GM12878 (cell line): ENCODE data around the gene IPMK. TPM values are rescaled to one million over a fixed set of nuclear protein-coding genes. Genes with fewer than 3 reads are reported as not detected.

Experiments
- ATAC-seq: fragments of 200-7000 bp; cut with Tn5 transposase; 3 replicates; pipeline ENCODE4 v1.9.1; 2020; ENCODE audit warnings: mild to moderate bottlenecking, moderate library complexity
- BruUV-seq: library from RNA; stranded (reverse); fragments of 400-500 nt; replicated peaks from 2 replicates; lab custom pipeline; 2021; lab: Mats Ljungman, UMichigan
- CTCF ChIA-PET: fragments of 300-600 bp; sonication (Branson Sonifier 250); formaldehyde crosslinking; extraction: SDS; loops from one replicate; lab custom pipeline; 2021; ENCODE audit warnings: inconsistent platforms; lab: Yijun Ruan, JAX
- POLR2A ChIA-PET: fragments of 350-600 bp; formaldehyde crosslinking; extraction: SDS; loops from one replicate; lab custom pipeline; 2021; ENCODE audit warnings: inconsistent platforms; lab: Charles Lee
- RAD21 ChIA-PET: fragments of 300-600 bp; sonication (Branson Sonifier 250); formaldehyde crosslinking; loops from one replicate; lab custom pipeline; 2023; ENCODE audit warnings: antibody characterized with exemption; ENCODE audit not compliant: unreplicated experiment; lab: Charles Lee
- SMC1A ChIA-PET: fragments of 300-600 bp; sonication (Branson Sonifier 250); formaldehyde crosslinking; loops from one replicate; lab custom pipeline; 2023; ENCODE audit not compliant: unreplicated experiment, uncharacterized antibody; lab: Charles Lee
- DNase-seq: peaks from one replicate; pipeline ENCODE4 v3.0.0-alpha.2; 2011; ENCODE audit warnings: low read depth, low spot score
- FAIRE-seq: peaks from 3 replicates; lab custom pipeline; 2011; peaks lifted over from hg19 to GRCh38; lab: Jason Lieb, UNC
- H2AFZ ChIP-seq: 2 replicates; pipeline ENCODE4 v1.6.0; 2011; ENCODE audit warnings: low read depth, low read length, control low read depth; ENCODE audit not compliant: control insufficient read depth
- H3K27ac ChIP-seq: 2 replicates; pipeline ENCODE4 v1.5.1; 2011; ENCODE audit warnings: control low read depth; ENCODE audit not compliant: control insufficient read depth, insufficient read depth
- H3K27me3 ChIP-seq, 2 experiments: replicated peaks in 1 of 2; 2 replicates each; pipeline versions ENCODE4 v1.6.0 to v1.6.1; 2011; ENCODE audit warnings: low read length in 1 of 2; ENCODE audit not compliant: control insufficient read depth in 2 of 2, insufficient read depth in 2 of 2
- H3K36me3 ChIP-seq, 2 experiments: 2 replicates each; pipeline ENCODE4 v1.5.1; 2011; ENCODE audit warnings: low read length in 1 of 2; ENCODE audit not compliant: control insufficient read depth in 2 of 2, insufficient read depth in 2 of 2
- H3K4me1 ChIP-seq: 2 replicates; pipeline ENCODE4 v1.6.1; 2011; ENCODE audit warnings: mild to moderate bottlenecking, low read length, moderate library complexity, mixed read lengths; ENCODE audit not compliant: control insufficient read depth, insufficient read depth
- H3K4me2 ChIP-seq: 2 replicates; pipeline ENCODE4 v1.6.0; 2011; ENCODE audit warnings: control low read depth; ENCODE audit not compliant: control insufficient read depth, insufficient read depth
- H3K4me3 ChIP-seq: fragments of 200-600 bp; sonication (generic); 2 replicates; pipeline ENCODE4 v1.5.1; 2016
- H3K79me2 ChIP-seq: 2 replicates; pipeline ENCODE4 v1.6.0; 2011; ENCODE audit warnings: low read length; ENCODE audit not compliant: control insufficient read depth, insufficient read depth
- H3K9ac ChIP-seq: 2 replicates; pipeline ENCODE4 v1.8.0; 2011; ENCODE audit warnings: low read length, control low read depth, mixed read lengths; ENCODE audit not compliant: control insufficient read depth, insufficient read depth
- H3K9me3 ChIP-seq: replicated peaks from 3 replicates; pipeline ENCODE4 v1.5.1; 2011; ENCODE audit warnings: mild to moderate bottlenecking, low read length; ENCODE audit not compliant: control insufficient read depth, insufficient read depth
- H4K20me1 ChIP-seq: 2 replicates; pipeline ENCODE4 v1.6.0; 2011; ENCODE audit not compliant: control insufficient read depth, insufficient read depth
- CBX5 ChIP-seq: sonication (generic); IDR thresholded peaks from 2 replicates; pipeline ENCODE4 v1.6.1; 2016; ENCODE audit warnings: low read depth, moderate library complexity, mild to moderate bottlenecking, inconsistent platforms
- PML ChIP-seq: IDR thresholded peaks from 2 replicates; pipeline ENCODE4 v1.6.1; 2012; ENCODE audit warnings: low read length, inconsistent platforms
- in situ Hi-C: fragments of 300-500 bp; cut with MboI; formaldehyde crosslinking; loops from 9 replicates; pipeline ENCODE4 v1.14.3; 2018; ENCODE audit warnings: mixed read lengths
- intact Hi-C: fragments of 100-400 bp; cut with micrococcal nuclease; formaldehyde crosslinking; loops from one replicate; pipeline ENCODE4 v1.14.2; 2022; ENCODE audit not compliant: unreplicated experiment
- polyA plus RNA-seq, 11 experiments: library from polyadenylated mRNA; depleted of rRNA in 4 of 11; unstranded in 6 of 11; stranded (reverse) in 5 of 11; fragments of >200 nt; fragmentation: Nextera tagmentation in 4 of 11; fragmentation: Illumina TruSeq in 1 of 11; extraction: Ambion mirVana in 4 of 11; extraction: Trizol in 1 of 11; gene quantifications; 1 replicate in 1 of 11; 2 replicates in 10 of 11; pipeline versions ENCODE4 v1.2.1 to v1.2.3, GENCODE V29; 2011 to 2016; ENCODE audit warnings: inconsistent platforms in 2 of 11, missing spikeins in 2 of 11, low read depth in 1 of 11
- total RNA-seq, 4 experiments: library from RNA; depleted of rRNA in 3 of 4; stranded (reverse); fragments of >200 nt in 3 of 4; fragmentation: Illumina TruSeq in 1 of 4; extraction: Trizol in 1 of 4; gene quantifications; 2 replicates each; pipeline versions ENCODE4 v1.2.1 to v1.2.3, GENCODE V29; 2013 to 2021
- TF ChIP-seq, protein P1 (sequence below): fragments of 450-650 bp; formaldehyde crosslinking; IDR thresholded peaks from 2 replicates; pipeline ENCODE4 v1.4.0; 2022; ENCODE audit warnings: mild to moderate bottlenecking, moderate library complexity
- TF ChIP-seq, protein P2 (sequence below): IDR thresholded peaks from 2 replicates; pipeline ENCODE4 v1.6.1; 2012; ENCODE audit warnings: low read depth, low read length, improper control_type of control experiment

IPMK gene
- total and polyA plus RNA-seq, 10 of the 15 experiments (the other 5 are each of a cell fraction or from before 2014, with no cell fraction given), result 0.84 to 7.5 (median 3.6) TPM

DNA sequence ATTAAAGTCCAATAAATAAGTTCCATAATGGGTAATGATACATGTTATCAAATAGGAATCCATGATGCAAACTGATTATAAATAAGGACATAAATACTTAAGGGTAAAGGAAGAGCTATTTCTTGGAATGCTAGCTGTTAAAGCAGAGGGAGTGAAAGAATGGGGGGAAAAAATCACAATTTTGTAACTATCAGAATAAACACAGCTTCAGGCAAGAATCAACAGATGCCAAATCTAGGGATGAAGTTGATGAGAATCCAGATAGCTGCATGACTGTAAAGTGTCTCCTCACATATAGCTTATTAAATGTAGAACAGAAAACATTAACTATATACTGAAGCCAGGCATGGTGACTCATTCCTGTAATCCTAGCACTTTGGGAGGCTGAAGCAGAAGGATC is 4.9 kb downstream of the IPMK start:
- peaks cover 84% of the 10 kb centered on the region for H3K79me2 ChIP-seq
- CTCF ChIA-PET, result interaction anchor here (0.6 to 1.0 kb wide), 2 partner anchors 36 to 44 kb away, joined by 3 read pairs; no protein-coding TSS in a partner anchor
- intact Hi-C loops, result loop anchor here (10.0 kb wide), 1 partner anchor 1642 kb away; the partner anchor contains the start of gene CCDC6

More for the DNA sequence above, 4.9 kb downstream of the IPMK start:
- SMC1A ChIA-PET, result interaction anchor here (0.8 to 1.4 kb wide), 4 partner anchors 14 to 28 kb away, joined by 3 to 8 read pairs (median 4); no protein-coding TSS in a partner anchor
- H4K20me1 ChIP-seq, result no peaks in the 10 kb centered on the region
- no peak overlapping the region for H3K27ac ChIP-seq
- DNase-seq (no peak), FAIRE-seq (no peak), ATAC-seq (no peak)
- H2AFZ ChIP-seq, result no peak overlapping the region
- H3K4me2 ChIP-seq, result no peak overlapping the region; the same call in 1 of the 2 replicates
- TF ChIP-seq PML (no peak), CBX5 (no peak)
- TF ChIP-seq, protein P1, sequence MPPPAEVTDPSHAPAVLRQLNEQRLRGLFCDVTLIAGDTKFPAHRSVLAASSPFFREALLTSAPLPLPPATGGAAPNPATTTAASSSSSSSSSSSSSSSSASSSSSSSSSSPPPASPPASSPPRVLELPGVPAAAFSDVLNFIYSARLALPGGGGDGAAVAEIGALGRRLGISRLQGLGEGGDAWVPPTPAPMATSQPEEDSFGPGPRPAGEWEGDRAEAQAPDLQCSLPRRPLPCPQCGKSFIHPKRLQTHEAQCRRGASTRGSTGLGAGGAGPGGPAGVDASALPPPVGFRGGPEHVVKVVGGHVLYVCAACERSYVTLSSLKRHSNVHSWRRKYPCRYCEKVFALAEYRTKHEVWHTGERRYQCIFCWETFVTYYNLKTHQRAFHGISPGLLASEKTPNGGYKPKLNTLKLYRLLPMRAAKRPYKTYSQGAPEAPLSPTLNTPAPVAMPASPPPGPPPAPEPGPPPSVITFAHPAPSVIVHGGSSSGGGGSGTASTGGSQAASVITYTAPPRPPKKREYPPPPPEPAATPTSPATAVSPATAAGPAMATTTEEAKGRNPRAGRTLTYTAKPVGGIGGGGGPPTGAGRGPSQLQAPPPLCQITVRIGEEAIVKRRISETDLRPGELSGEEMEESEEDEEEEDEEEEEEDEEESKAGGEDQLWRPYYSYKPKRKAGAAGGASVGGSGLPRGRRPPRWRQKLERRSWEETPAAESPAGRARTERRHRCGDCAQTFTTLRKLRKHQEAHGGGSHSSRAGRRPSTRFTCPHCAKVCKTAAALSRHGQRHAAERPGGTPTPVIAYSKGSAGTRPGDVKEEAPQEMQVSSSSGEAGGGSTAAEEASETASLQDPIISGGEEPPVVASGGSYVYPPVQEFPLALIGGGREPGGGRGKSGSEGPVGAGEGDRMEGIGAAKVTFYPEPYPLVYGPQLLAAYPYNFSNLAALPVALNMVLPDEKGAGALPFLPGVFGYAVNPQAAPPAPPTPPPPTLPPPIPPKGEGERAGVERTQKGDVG (CRISPR knock-in tag), result no peak
- TF ChIP-seq, protein P2, sequence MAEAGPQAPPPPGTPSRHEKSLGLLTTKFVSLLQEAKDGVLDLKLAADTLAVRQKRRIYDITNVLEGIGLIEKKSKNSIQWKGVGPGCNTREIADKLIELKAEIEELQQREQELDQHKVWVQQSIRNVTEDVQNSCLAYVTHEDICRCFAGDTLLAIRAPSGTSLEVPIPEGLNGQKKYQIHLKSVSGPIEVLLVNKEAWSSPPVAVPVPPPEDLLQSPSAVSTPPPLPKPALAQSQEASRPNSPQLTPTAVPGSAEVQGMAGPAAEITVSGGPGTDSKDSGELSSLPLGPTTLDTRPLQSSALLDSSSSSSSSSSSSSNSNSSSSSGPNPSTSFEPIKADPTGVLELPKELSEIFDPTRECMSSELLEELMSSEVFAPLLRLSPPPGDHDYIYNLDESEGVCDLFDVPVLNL, result no peak
- RAD21 ChIA-PET, result interaction anchor here (1.1 kb wide), 1 partner anchor 85 kb away, joined by 3 read pairs; no protein-coding TSS in a partner anchor
- H3K9ac ChIP-seq, result no peak overlapping the region
- no peak overlapping the region for H3K4me3 ChIP-seq
- no TSS peak for BruUV-seq
- no peaks in the 10 kb centered on the region for H3K4me1 ChIP-seq
- no peaks in the 10 kb centered on the region for H3K27me3 ChIP-seq
- H3K36me3 ChIP-seq, result peaks cover 0 to 7% of the 10 kb centered on the region in 2 experiments; a peak in 1 of 4 replicates
- POLR2A ChIA-PET, result interaction anchor here (0.9 kb wide), 1 partner anchor 21 kb away, joined by 3 read pairs; no protein-coding TSS in a partner anchor
- in situ Hi-C loops, result no loop called here
- H3K9me3 ChIP-seq, result no peaks in the 10 kb centered on the region; the same call in 2 of the 3 replicates
